Measurements from ENCODE around the gene MYT1.

DNA sequence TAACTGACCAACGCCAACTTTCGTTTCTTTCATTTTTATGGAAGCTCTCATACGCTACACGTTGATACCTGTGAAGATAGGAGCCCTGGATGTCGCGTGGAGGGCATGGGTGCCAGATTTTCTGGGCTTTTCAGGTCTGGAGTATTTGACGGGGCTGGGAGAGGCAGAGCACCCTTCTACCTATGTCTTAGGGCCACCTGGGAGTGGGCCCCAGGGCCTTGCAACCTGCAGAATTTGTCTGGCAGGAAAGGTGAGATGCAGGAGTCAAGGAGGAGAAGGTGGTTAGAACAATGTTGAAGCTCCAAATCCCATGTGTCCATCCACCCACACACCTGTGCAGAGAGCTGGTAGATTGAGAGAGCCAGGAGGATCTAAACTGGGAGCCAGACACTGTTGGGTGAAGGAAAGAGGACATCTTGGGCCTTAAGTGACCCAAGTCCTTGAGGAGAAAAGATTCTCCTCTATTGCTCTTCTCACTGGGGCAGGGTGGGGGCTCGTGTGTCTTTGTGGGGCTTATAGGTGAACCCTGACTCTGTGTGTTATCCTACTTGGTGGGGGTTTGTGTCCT is 63.9 kb downstream of the MYT1 start:
- TF ChIP-seq ZFX (IDR thresholded peaks at IDR 0.05; ENCODE audit: borderline replicate concordance): no peak
- TF ChIP-seq, protein P1, sequence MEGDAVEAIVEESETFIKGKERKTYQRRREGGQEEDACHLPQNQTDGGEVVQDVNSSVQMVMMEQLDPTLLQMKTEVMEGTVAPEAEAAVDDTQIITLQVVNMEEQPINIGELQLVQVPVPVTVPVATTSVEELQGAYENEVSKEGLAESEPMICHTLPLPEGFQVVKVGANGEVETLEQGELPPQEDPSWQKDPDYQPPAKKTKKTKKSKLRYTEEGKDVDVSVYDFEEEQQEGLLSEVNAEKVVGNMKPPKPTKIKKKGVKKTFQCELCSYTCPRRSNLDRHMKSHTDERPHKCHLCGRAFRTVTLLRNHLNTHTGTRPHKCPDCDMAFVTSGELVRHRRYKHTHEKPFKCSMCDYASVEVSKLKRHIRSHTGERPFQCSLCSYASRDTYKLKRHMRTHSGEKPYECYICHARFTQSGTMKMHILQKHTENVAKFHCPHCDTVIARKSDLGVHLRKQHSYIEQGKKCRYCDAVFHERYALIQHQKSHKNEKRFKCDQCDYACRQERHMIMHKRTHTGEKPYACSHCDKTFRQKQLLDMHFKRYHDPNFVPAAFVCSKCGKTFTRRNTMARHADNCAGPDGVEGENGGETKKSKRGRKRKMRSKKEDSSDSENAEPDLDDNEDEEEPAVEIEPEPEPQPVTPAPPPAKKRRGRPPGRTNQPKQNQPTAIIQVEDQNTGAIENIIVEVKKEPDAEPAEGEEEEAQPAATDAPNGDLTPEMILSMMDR (IDR thresholded peaks at IDR 0.05): no peak

All from 22Rv1 (cell line).